ENCODE results near the gene JAG1.

The JAG1 gene

GRCh38 chr20:10673176-10673841 is 490 bp downstream of the JAG1 start:
- H3K4me3 ChIP-seq (ENCODE audit: low read length), result peak overlapping the region; percentile 74
- no peaks in the 10 kb centered on the region for H3K9me2 ChIP-seq (replicated peaks; ENCODE audit: control insufficient read depth, low read length)
- no peaks in the 10 kb centered on the region; the same call in 1 of the 2 replicates for H4K20me1 ChIP-seq (ENCODE audit: control insufficient read depth, insufficient read depth, low read depth, low read length)
- H3K36me3 ChIP-seq (ENCODE audit: control insufficient read depth, low read length), result no peaks in the 10 kb centered on the region
- no peak overlapping the region for H3K27ac ChIP-seq (ENCODE audit: low read depth, low read length)
- H3K79me2 ChIP-seq (ENCODE audit: control insufficient read depth, low read length), result no peaks in the 10 kb centered on the region
- peaks cover 60% of the 10 kb centered on the region for H3K27me3 ChIP-seq (ENCODE audit: control insufficient read depth, low read length)
- no peaks in the 10 kb centered on the region for H3K9me3 ChIP-seq (ENCODE audit: control insufficient read depth, insufficient read depth, low read length)
- TF ChIP-seq CTCF (IDR thresholded peaks at IDR 0.05; ENCODE audit: low read depth, low read length, poor library complexity, severe bottlenecking) (no peak), EZH2phosphoT487 (IDR thresholded peaks at IDR 0.05; ENCODE audit: borderline replicate concordance, low read length) (no peak)
- H3F3A ChIP-seq (ENCODE audit: control insufficient read depth, insufficient read depth), result 0 out of 2 replicates have a peak, but pooled peaks cover 3% of the 10 kb centered on the region
- peaks cover 42% of the 10 kb centered on the region for H3K4me1 ChIP-seq (ENCODE audit: control insufficient read depth, low read length)
- peak overlapping the region; percentile 67 for H3K4me2 ChIP-seq (ENCODE audit: low read length)

- Histone ChIP-seq H3K36me3 (ENCODE audit: control insufficient read depth, low read length) (no peaks in the 10 kb centered on the region), H3K27me3 (ENCODE audit: control insufficient read depth, low read length) (peaks cover 60% of the 10 kb centered on the region), H3K27ac (ENCODE audit: low read depth, low read length) (no peak overlapping the region), H4K20me1 (ENCODE audit: control insufficient read depth, insufficient read depth, low read depth, low read length) (no peaks in the 10 kb centered on the region; the same call in 1 of the 2 replicates), H3K79me2 (ENCODE audit: control insufficient read depth, low read length) (no peaks in the 10 kb centered on the region), H3K4me1 (ENCODE audit: control insufficient read depth, low read length) (peaks cover 42% of the 10 kb centered on the region), H3K4me2 (ENCODE audit: low read length) (peak overlapping the region; percentile 67), H3F3A (ENCODE audit: control insufficient read depth, insufficient read depth) (0 out of 2 replicates have a peak, but pooled peaks cover 3% of the 10 kb centered on the region), H3K9me3 (ENCODE audit: control insufficient read depth, insufficient read depth, low read length) (no peaks in the 10 kb centered on the region), H3K9me2 (replicated peaks; ENCODE audit: control insufficient read depth, low read length) (no peaks in the 10 kb centered on the region), H3K4me3 (ENCODE audit: low read length) (peak overlapping the region; percentile 74)
- TF ChIP-seq CTCF (IDR thresholded peaks at IDR 0.05; ENCODE audit: low read depth, low read length, poor library complexity, severe bottlenecking), result no peak
- TF ChIP-seq EZH2phosphoT487 (IDR thresholded peaks at IDR 0.05; ENCODE audit: borderline replicate concordance, low read length), result no peak; the same call in 1 of the 2 replicates
Measured at GRCh38 chr20:10672624-10673127, 1.1 kb downstream of the JAG1 start.

- TF ChIP-seq EZH2phosphoT487 (IDR thresholded peaks at IDR 0.05; ENCODE audit: borderline replicate concordance, low read length) (peak; percentile 23; the same call in 1 of the 2 replicates), CTCF (IDR thresholded peaks at IDR 0.05; ENCODE audit: low read depth, low read length, poor library complexity, severe bottlenecking) (no peak)
- Histone ChIP-seq H3K9me2 (replicated peaks; ENCODE audit: control insufficient read depth, low read length) (no peaks in the 10 kb centered on the region), H3K9me3 (ENCODE audit: control insufficient read depth, insufficient read depth, low read length) (no peaks in the 10 kb centered on the region), H3K27ac (ENCODE audit: low read depth, low read length) (no peak overlapping the region), H3K4me2 (ENCODE audit: low read length) (peak overlapping the region; percentile 67), H4K20me1 (ENCODE audit: control insufficient read depth, insufficient read depth, low read depth, low read length) (no peaks in the 10 kb centered on the region; the same call in 1 of the 2 replicates), H3K4me1 (ENCODE audit: control insufficient read depth, low read length) (peaks cover 42% of the 10 kb centered on the region), H3K79me2 (ENCODE audit: control insufficient read depth, low read length) (no peaks in the 10 kb centered on the region), H3K36me3 (ENCODE audit: control insufficient read depth, low read length) (no peaks in the 10 kb centered on the region), H3K4me3 (ENCODE audit: low read length) (peak overlapping the region; percentile 74), H3F3A (ENCODE audit: control insufficient read depth, insufficient read depth) (0 out of 2 replicates have a peak, but pooled peaks cover 3% of the 10 kb centered on the region), H3K27me3 (ENCODE audit: control insufficient read depth, low read length) (peaks cover 60% of the 10 kb centered on the region)
Measured at GRCh38 chr20:10671919-10672623, 1.7 kb downstream of the JAG1 start.

All from DOHH2 (cell line).